ENCODE data around the gene SOD3. TPM values are rescaled to one million over a fixed set of nuclear protein-coding genes. Genes with fewer than 3 reads are reported as not detected.
A peak's percentile ranks its signal among the peaks of the same experiment; 100 is the strongest.

Gene SOD3
- total RNA-seq, 1 experiment from 2014 or later, result 1.9 TPM

DNA sequence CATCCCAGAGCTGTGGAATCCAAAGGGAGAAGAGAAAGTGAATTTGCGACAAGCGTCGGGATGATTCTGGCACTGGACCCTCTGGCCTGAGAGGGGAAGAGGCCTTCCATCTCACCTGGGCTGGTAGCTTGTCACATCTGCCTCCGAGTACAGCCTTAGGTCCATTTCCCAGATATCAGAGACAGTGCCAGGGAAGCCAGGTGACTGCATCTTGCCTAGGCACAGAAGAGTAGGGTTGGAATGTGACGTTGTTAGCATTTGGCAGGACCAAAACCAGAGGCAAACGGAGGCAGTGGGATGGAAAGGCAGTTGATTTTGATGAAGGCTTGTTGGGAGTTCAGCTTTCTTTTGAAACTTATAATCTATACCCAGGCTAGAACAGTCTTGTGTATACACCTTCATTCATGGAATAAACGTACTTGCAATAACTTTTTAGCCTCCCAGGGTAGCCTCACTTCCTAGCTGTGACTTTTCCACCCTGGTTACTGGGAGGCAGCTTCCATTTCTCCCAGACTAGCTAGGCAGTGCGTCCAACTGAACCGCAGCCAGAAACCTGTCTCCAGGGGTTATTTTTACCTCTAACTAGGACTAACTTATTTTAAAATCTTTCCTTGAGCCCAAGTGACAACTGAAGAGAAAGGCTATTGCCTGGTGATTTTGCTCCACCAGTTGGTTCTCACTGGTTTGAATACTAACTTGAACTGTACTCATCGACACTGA is 5.9 kb downstream of the SOD3 start:
- DNase-seq (ENCODE audit: low spot score), result no peak

DNA sequence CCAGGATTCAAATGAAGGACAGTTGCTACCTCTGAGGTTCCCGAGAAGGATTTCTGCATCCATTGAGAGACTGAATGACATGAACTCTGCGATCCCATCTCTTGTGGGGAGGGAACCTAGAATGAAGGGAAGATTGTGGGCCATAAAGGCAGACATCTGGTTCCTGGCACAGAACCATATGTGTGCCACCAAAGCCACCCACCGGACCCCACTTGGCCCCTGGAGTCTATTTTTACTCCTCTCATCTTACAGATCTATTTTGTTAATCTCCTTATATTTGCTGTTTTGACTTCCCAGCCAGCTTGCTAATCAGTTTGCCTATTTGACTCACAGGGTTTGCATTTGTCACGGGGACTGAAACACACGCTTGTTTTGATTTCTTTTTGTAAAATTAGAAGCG is 7.3 kb downstream of the SOD3 start:
- no peak for DNase-seq (ENCODE audit: low spot score)

DNA sequence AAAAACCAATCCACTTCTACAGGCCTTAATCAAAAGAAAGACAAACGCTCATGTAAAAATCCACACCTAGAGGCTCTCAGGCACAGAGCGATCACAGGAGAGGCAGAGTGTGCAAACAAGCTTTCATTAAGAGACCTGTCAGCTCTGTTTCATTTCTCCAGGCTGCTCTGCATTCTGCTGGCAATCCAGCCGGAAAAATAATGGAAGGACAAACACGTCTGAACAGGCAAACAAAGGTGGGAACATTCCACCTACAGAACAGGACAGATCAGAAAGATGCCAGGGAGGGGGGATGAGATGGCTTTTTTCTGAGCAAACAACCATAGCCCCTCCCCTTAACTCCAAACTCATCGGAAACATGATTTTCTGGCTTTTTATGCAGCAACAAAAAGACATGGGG is 9.7 kb downstream of the SOD3 start:
- DNase-seq (ENCODE audit: low spot score), result no peak

DNA sequence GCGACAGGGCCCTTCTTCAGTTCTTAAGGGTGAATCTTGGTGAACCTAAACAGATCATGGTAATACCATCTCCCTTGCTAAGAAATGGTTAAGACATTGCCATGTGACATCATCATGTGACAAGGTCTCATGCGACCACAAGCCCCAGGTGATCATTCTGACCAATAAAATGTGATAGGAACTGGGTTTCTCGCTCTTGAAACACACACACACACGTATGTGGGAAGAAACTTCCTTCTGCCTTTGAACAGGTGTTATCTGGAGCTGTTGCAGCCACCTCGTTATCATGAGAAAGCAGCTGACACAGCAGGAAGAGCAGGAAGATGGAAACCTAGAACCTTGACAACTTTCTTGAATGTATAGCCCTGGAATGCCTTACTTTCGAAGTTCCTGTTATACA is 10.2 kb downstream of the SOD3 start:
- no peak for DNase-seq (ENCODE audit: low spot score)

DNA sequence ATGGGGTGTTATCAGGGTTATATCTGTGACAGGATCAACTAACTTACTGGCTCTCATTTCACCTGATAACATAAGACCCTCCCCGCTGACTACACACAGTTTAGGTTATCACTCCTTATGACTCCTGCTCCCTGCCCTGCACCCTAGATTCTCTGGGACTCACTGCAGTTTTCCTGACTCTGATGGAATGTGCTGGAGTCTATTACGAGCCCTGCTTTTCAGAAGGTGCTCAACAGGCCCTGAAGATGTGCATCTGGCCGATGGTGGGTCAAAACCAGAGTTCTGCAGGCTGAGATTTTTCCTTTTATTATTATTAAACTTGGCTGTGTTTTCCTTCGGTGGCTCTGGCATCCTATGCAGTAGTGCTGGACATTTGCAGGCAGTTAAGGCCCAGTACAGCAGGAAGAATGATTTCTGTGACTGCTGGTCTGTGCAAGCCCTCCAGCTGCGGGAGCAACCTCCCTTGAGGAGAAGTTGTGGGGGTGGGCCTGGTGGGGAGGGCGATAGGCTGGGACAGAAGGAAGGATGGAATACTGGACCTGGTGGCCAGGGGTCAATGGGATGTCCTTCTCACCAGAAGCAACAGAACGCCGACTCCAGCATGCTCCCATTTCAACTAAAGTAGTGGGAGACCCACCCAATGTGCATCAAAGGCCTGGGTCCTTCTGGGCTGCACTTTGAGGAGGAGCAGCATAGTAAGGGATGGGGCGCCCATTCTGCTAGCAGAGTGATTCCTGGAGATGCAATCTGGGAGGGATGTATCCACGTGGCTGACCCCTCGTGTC is 11.0 kb downstream of the SOD3 start:
- no peak for DNase-seq (ENCODE audit: low spot score)

DNA sequence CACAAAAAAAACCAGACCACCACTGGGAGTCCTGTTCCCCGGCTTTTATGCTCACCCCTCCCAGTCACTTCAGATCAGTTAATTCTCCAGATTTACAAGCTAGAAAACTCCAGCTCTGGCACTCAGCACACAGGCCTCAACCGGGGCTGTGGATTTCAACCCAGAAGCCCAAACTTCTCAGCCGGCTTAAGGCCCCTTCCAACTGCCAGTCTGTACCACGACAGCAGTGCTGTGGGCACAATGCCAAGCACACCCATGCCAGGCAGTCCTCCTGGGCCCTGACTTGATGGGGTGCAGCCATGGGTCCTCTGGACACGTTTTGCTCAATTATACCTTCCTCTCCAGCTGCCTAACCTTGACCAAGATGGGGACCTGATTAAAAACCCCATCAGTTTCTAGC is 12.2 kb downstream of the SOD3 start:
- DNase-seq (ENCODE audit: low spot score), result no peak

DNA sequence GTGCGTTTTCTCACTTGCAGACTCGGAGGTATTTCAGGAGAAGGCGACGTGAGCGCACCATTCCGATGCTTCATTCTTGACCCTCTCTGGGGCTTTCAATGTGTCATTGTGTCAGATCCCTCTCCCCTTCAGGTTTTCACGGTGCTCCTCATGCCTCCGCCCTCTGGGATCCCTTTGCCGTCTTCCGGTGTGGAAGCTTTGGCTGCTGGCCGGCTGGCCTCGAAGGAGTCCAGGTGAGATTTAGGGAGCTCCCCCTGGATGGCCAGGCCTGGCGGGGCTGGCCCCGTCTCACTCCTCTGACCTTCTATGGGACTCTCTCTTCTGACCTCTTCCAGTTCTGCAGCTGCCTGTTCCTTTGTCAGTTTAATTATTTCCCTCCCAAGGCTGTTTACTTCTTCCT is 12.9 kb downstream of the SOD3 start:
- no peak for DNase-seq (ENCODE audit: low spot score)

DNA sequence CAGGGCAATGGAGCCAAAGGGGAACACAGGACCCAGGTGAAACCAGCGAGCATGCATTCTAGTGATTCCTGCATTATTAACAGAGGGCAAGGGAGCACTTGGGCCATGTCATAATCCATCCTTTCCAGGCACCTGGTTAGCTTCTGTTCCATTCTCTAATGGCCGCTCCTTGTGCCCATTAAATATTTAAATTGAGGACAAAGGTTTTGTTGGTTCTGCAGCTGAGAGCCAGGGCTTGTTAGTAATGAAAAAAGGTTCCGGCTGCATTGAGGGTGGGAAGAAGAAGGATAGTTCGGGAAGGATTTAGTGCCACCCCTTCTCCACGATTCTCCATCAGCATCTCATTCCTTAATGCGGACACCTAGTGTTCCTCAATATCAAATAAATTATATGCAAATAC is 13.6 kb downstream of the SOD3 start:
- no peak for DNase-seq (ENCODE audit: low spot score)

DNA sequence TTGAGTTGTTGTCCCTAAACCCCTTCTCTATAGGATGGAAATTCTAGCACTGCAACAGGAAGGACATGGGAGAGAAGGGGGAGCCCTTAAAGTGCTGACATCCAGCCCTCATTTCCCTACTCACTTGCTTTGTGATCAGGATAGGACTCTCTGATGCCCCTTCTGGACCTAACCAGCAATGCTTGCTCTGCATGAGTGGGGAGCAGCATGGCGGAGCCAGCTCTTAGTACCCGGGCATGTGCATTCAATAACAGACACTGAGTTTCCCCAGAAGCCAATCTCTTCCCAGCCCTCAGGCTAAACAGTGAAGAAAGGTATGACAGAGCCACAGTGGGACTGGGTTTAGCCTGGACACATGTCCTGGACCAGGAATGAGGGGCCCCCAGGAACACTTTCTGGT is 14.0 kb downstream of the SOD3 start:
- DNase-seq (ENCODE audit: low spot score), result peak; percentile 4

DNA sequence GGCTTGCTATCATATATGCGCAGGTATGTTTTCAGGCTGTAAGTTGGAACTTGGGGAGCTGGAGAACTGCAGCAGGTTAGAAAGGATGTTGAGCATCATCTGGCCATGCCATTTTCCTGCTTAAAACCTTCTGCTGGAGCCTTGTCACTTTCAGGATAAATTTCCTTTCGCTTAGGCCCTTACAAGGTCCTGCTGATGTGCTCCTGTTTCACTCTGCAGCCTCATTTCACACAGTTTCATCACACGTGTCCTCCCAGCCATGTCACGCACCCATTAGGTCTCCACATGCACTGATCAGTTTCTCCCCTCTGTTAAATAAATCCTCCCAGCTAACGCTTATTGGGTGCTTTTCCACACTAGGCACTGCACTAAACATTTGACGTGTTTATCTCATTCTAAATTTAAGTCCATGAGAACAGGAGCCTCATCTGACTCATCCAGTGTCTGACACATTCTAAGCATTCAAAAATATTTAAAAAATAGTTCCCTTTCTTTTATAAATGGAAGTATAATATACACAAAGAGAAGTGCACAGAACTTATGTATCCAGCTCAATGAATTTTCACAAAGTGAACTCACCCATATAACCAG is 14.5 kb downstream of the SOD3 start:
- DNase-seq (ENCODE audit: low spot score), result peak; percentile 14

DNA sequence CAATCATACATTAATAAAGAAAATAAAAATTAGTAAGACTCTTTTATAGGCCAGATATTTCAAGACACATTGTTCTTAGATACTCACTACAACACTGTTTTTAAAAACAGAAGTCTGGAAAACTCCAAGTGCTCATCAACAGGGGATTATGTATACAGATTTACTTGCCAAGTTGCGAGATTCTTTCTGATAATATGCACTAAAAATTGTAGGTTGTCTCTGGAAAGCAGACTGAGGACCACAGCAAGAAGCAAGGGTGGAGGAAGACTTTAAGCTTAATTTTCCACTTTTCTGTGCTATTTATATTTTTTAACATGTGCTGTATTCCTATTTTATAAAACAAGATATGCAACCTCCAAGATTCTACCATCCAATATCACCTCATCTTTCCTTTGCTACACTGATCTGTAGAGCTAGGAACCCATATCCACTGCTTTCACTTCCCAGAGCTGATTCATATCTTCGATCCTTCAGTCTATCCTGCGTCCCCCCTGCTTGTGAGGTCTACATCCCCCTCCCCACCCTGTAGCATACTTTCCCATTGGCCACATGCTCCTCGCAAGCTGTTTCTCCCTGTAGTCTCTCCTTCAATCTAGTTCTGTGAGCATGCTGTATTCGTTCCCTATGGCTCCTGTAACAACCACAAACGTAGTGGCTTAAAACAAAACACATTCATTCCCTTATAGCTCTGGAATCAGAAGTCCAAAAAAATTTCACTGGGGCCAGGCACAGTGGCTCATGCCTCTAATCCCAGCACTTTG is 15.7 kb downstream of the SOD3 start:
- no peak for DNase-seq (ENCODE audit: low spot score)

DNA sequence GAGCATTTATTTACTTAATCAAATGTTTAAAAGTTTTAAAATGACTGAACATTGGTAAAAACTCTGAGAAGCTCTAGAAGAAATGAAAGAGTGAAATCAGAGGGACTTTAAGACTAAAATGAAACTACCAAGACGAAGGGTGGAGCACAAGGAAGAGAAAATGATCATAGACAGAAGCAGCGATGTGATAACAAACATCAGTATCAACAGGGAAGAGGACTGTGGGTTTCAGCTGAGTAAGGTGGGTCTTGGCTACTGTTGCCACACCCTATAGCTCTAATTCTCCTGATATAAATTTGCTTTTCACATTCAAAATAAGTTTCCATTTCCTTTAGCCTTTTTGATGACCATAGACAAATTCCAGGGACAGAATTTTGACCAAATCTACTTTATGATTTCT is 18.4 kb downstream of the SOD3 start:
- DNase-seq (ENCODE audit: low spot score), result no peak

DNA sequence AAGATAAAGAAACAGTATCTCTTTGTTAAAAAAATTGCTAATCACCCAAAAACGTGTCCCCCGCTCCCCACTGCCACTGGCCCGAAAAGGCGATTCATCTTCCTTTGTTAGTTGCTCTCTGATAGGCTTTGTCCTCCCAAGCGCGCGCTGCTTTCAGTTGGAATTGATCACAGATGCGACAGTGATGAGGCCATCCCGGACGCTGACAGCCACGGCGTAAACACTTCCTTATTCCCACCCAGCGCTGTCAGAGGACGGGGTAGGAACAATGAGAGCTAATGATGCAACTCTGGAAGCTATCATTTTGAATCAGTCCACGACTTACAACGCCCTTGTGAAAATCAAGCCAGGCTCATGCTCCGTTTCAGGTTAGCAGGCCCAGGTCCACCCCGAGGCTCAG is 21.4 kb downstream of the SOD3 start:
- DNase-seq (ENCODE audit: low spot score), result no peak

DNA sequence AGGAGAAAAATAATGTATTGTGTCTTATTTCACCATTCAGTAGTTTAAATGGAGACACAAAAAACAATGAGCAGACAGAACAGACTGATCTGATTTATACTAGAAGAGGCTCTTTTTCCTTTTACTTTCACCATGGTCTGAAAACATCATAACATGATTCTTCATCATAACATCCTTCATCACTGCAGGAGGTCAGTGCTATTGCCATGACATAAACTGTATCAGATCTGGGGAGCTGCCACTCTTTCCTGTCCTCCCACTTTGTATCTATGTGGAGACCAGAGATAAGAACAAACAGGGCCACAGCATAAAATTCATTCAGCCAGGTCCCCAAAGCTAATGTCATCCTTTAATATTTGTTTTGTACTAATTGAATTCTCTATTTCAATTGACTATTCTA is 25.2 kb downstream of the SOD3 start:
- DNase-seq (ENCODE audit: low spot score), result no peak

DNA sequence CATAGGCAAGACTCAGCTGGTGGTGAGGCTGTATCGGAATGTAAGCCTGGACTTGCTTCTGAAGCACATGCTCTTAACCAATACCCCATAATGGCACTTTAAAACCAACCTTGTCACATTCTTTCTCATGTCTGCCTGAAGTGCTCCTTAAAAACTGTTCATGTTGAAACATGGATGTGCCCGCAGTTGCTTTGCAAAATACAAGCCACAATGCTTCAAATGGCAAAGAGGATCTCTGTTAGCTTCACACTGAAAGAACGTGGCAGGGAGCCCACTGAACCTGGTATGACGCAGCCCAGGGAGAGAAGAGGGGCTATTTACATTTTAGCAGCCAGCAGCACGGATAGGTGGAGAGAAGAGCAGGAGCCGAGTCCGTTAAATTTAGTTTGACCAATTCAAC is 29.3 kb downstream of the SOD3 start:
- DNase-seq (ENCODE audit: low spot score), result no peak

DNA sequence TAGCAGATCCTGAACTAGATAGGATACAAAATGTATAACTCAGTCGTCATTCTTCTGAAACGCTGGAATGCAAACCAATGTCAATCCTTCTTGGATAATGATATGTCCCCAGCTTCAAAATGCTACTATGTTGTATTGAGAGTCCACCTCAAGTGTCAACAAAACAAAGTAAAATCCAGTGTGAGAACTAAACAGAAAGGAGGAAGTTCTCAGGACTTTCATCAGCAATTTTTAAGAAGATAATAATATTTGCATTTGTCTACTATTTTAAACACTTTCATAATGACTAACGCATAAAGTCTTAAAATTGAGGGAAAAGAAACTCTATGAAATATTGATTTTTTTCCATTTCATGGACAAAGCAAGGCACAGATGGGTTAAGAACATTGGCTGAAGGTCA is 36.3 kb downstream of the SOD3 start:
- DNase-seq (ENCODE audit: low spot score), result no peak

DNA sequence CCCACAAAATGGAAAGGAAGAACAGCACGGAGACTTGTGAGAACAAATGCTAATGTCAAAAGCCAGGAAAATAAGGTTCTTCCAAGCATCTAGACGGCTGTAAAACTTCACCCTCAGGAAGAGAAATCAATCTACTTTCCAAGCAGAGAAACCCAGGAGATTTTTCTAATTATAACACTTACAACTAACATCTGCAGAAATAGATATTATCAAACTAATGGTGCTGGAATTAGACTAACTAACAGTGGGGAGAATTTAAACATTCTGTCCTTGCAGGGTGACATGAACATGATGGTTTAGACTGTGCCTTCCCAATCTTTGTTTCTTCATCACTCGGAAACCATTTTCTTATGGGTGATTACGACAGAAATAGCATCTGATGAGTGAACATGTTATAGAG is 40.3 kb downstream of the SOD3 start:
- DNase-seq (ENCODE audit: low spot score), result no peak

DNA sequence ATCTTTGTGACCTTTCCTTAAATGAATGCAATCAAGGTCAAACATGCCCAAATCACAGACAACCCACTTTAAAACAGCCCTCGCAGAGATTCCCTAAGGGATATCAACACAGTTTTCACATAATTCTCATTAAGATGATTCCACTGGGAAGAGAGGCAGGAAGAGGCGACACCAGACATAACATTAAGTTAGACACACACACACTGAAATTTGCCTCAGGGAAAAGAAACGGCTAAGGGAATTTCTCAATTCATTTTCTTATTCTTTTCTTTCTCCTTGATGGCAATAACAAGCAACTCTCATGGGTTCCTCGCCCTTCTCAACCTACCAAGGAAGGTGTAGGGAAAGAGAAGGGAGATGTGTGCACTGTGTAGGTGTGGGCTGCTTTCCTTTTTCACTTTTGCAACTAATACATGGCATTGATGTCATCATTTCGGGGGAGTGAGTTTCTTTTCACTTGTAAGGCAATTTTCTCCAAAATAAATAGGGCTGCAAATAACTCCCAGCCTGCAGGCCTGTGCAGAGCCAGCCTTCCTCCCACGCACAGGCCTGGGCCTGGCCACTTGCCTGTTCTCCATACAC is 41.4 kb downstream of the SOD3 start:
- DNase-seq (ENCODE audit: low spot score), result no peak

DNA sequence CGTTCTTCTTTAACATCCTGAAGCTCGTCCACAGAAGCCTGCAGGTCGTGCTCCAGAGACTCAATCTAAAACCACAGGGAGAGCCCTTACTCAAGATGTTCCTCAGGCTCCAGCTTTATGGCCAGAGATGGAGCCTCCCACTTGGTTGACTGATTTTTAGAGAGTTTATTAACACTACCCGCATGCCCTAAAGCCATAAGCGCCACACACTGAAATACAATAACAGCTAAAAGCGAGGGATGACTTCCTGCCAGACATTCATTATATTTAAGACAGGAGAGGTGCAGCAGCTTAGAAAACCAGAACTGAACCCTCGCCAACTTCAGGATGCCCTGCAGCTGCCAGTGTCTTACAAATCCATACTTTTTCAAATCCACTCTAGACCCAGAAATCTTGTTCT is 42.0 kb downstream of the SOD3 start:
- no peak for DNase-seq (ENCODE audit: low spot score)

DNA sequence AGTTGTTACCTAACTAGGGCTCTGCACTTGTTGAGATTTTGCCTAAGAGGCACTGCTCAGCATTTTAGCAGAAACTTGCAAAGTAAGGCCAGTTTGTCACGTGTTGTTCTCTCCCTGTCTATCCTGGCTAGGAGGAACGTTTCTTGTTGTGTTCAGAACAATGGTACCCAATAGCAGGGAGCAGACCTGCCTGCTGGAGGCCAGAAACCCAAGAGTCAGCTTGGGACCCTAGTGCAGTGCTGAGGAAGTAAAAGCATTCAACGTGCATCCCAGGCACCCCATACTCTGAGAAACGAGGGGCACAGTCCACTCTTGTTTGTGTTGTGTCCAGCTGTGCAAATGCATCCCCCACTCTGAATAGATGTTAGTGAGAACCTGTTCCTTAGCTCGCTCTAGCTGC is 42.4 kb downstream of the SOD3 start:
- DNase-seq (ENCODE audit: low spot score), result no peak

DNA sequence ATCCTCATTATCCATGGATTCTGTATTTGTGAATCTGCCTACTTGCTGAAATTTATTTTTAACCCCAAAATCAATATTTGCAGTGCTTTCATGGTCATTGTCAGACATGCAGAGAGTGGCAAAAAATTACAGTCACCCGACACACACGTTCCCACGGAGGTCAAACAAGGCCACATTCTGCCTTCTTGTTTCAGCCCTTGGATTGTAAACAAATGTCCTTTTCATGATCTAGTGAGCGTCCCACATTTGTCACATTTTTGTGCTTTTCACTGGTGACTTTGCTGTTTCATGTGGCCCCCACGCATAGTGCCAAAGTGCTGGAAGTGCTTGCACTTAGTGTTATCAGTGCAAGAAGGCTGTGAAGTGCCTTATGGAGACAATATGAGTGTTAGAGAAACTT is 45.0 kb downstream of the SOD3 start:
- DNase-seq (ENCODE audit: low spot score), result no peak
